Measurements from ENCODE around the gene BABAM2. TPM values are rescaled to one million over a fixed set of nuclear protein-coding genes. Genes with fewer than 3 reads are reported as not detected.

BABAM2 gene
- total RNA-seq, 1 experiment from 2014 or later: 27.1 TPM

- Histone ChIP-seq H3K4me1 (ENCODE audit: insufficient read depth, low read length) (peaks cover 10% of the 10 kb centered on the region; the same call in 1 of the 2 replicates), H3K9me3 (ENCODE audit: control insufficient read depth, low read depth, low read length) (no peaks in the 10 kb centered on the region), H3K79me2 (ENCODE audit: insufficient read depth, low read length) (no peaks in the 10 kb centered on the region), H4K20me1 (ENCODE audit: control insufficient read depth, insufficient read depth, insufficient read length) (no peaks in the 10 kb centered on the region), H3K18ac (ENCODE audit: insufficient read length, low read depth, low read length) (no peak overlapping the region), H3T11ph (ENCODE audit: low read length) (no peak overlapping the region), H2AFZ (ENCODE audit: low read length) (no peak overlapping the region), H3K23me2 (ENCODE audit: insufficient read length, low read depth, low read length, poor library complexity, severe bottlenecking) (no peaks in the 10 kb centered on the region), H3K4ac (ENCODE audit: low read depth, low read length) (no peak overlapping the region), H3K9ac (ENCODE audit: extremely low read depth, insufficient read length, low read length) (no peak overlapping the region), H3K4me2 (ENCODE audit: insufficient read depth, insufficient read length, low read length) (no peak overlapping the region), H2BK5ac (ENCODE audit: insufficient read length, low read length) (no peak overlapping the region), H4K91ac (ENCODE audit: insufficient read length, low read depth, low read length) (no peak overlapping the region), H2BK12ac (ENCODE audit: insufficient read length, low read depth, low read length) (no peak overlapping the region), H2BK120ac (ENCODE audit: low read depth, low read length, poor library complexity, severe bottlenecking) (no peak overlapping the region), H3K23ac (ENCODE audit: insufficient read length, low read depth, low read length) (no peak overlapping the region), H2AK5ac (ENCODE audit: insufficient read length, low read length) (no peak overlapping the region), H2BK15ac (ENCODE audit: low read depth, low read length) (no peak overlapping the region), H3K27ac (ENCODE audit: insufficient read length, low read depth, low read length) (no peak overlapping the region), H3K27me3 (ENCODE audit: insufficient read depth, low read length) (no peaks in the 10 kb centered on the region; the same call in 1 of the 2 replicates), H3K14ac (ENCODE audit: insufficient read depth, low read length) (no peak overlapping the region), H4K5ac (ENCODE audit: insufficient read length, low read depth, low read length) (no peak overlapping the region), H3K56ac (ENCODE audit: insufficient read length, low read depth, low read length) (no peak overlapping the region), H4K8ac (replicated peaks; ENCODE audit: insufficient read length, low read depth, low read length) (no peak overlapping the region), H3K79me1 (ENCODE audit: insufficient read depth, low read depth, low read length, poor library complexity, severe bottlenecking) (no peaks in the 10 kb centered on the region), H2BK20ac (ENCODE audit: low read depth, low read length, poor library complexity, severe bottlenecking) (no peak overlapping the region)
- no peaks in the 10 kb centered on the region for H3K9me3 Mint-ChIP-seq
- peaks cover 29 to 39% of the 10 kb centered on the region in 2 experiments for H3K4me1 Mint-ChIP-seq
- no peaks in the 10 kb centered on the region; a peak in 1 of 7 replicates for H3K36me3 Mint-ChIP-seq (ENCODE audit: insufficient read depth in 1 of 3, low read depth in 3 of 3)
- DNase-seq: no peak
- no peak overlapping the region; a peak in 1 of 5 replicates for H3K4me3 Mint-ChIP-seq
- no peaks in the 10 kb centered on the region for H3K27me3 Mint-ChIP-seq (ENCODE audit: low read depth)
- TF ChIP-seq, protein P1, sequence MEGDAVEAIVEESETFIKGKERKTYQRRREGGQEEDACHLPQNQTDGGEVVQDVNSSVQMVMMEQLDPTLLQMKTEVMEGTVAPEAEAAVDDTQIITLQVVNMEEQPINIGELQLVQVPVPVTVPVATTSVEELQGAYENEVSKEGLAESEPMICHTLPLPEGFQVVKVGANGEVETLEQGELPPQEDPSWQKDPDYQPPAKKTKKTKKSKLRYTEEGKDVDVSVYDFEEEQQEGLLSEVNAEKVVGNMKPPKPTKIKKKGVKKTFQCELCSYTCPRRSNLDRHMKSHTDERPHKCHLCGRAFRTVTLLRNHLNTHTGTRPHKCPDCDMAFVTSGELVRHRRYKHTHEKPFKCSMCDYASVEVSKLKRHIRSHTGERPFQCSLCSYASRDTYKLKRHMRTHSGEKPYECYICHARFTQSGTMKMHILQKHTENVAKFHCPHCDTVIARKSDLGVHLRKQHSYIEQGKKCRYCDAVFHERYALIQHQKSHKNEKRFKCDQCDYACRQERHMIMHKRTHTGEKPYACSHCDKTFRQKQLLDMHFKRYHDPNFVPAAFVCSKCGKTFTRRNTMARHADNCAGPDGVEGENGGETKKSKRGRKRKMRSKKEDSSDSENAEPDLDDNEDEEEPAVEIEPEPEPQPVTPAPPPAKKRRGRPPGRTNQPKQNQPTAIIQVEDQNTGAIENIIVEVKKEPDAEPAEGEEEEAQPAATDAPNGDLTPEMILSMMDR (conservative IDR thresholded peaks at IDR 0.05): no peak
- peak overlapping the region in 1 of 3 experiments; percentile 55; a peak in 1 of 7 replicates for H3K27ac Mint-ChIP-seq
Observed at GRCh38 chr2:28314968-28315367, 424.4 kb downstream of the BABAM2 start.

Measured in H9 (cell line).